Measurements from ENCODE around the gene RXRG.

RXRG gene

GRCh38 chr1:165425621-165426020, 19.3 kb downstream of the RXRG start:
- no peak overlapping the region for H3K4me3 ChIP-seq (ENCODE audit: low read depth, low read length)
- TF ChIP-seq, protein P1, sequence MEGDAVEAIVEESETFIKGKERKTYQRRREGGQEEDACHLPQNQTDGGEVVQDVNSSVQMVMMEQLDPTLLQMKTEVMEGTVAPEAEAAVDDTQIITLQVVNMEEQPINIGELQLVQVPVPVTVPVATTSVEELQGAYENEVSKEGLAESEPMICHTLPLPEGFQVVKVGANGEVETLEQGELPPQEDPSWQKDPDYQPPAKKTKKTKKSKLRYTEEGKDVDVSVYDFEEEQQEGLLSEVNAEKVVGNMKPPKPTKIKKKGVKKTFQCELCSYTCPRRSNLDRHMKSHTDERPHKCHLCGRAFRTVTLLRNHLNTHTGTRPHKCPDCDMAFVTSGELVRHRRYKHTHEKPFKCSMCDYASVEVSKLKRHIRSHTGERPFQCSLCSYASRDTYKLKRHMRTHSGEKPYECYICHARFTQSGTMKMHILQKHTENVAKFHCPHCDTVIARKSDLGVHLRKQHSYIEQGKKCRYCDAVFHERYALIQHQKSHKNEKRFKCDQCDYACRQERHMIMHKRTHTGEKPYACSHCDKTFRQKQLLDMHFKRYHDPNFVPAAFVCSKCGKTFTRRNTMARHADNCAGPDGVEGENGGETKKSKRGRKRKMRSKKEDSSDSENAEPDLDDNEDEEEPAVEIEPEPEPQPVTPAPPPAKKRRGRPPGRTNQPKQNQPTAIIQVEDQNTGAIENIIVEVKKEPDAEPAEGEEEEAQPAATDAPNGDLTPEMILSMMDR (IDR thresholded peaks at IDR 0.05; ENCODE audit: low read depth, low read length), result no peak

GRCh38 chr1:165424454-165425216, 20.3 kb downstream of the RXRG start:
- no peak overlapping the region for H3K4me3 ChIP-seq (ENCODE audit: low read depth, low read length)
- TF ChIP-seq, protein P1 (IDR thresholded peaks at IDR 0.05; ENCODE audit: low read depth, low read length), result no peak

GRCh38 chr1:165423136-165423535, 21.8 kb downstream of the RXRG start:
- TF ChIP-seq, protein P1 (IDR thresholded peaks at IDR 0.05; ENCODE audit: low read depth, low read length), result no peak
- H3K4me3 ChIP-seq (ENCODE audit: low read depth, low read length), result no peak overlapping the region

GRCh38 chr1:165420655-165421054, 24.3 kb downstream of the RXRG start:
- H3K4me3 ChIP-seq (ENCODE audit: low read depth, low read length), result no peak overlapping the region
- TF ChIP-seq, protein P1 (IDR thresholded peaks at IDR 0.05; ENCODE audit: low read depth, low read length), result no peak

GRCh38 chr1:165419839-165420238, 25.1 kb downstream of the RXRG start:
- TF ChIP-seq, protein P1 (IDR thresholded peaks at IDR 0.05; ENCODE audit: low read depth, low read length), result no peak
- H3K4me3 ChIP-seq (ENCODE audit: low read depth, low read length), result no peak overlapping the region

DNA sequence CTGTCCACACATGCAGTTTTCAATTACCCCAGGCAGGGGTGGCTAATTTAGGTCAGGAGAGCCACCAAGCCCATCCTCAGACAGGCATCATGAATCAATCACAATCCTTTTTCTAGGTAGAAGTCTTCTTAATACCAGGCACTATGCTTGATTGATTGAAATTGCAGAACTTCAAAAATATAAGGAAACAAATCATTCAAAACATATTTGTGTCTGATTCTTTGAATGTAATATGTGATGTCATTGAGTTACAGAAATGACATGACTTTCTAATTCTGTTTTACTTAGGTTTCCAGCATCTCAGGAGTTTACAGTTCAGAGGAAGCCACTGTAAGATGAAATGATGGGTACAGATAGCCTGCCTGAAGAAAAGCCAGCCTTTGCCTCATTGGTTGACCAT, 26.7 kb downstream of the RXRG start:
- TF ChIP-seq, protein P1 (IDR thresholded peaks at IDR 0.05; ENCODE audit: low read depth, low read length), result no peak
- H3K4me3 ChIP-seq (ENCODE audit: low read depth, low read length), result no peak overlapping the region

GRCh38 chr1:165416876-165417275, 28.1 kb downstream of the RXRG start:
- H3K4me3 ChIP-seq (ENCODE audit: low read depth, low read length), result no peak overlapping the region
- TF ChIP-seq, protein P1 (IDR thresholded peaks at IDR 0.05; ENCODE audit: low read depth, low read length), result no peak

Data from WI38 (cell line).